A549 (cell line): ENCODE results near the gene GALR1. TPM values are rescaled to one million over a fixed set of nuclear protein-coding genes. Genes with fewer than 3 reads are reported as not detected.

ENCODE experiments used
- ATAC-seq, 2 experiments: fragments of 200-7000 bp in 1 of 2; fragments of >200 bp in 1 of 2; cut with Nextera tagmentation in 1 of 2; cut with Tn5 transposase in 1 of 2; 3 replicates each; pipeline versions ENCODE4 v1.8.0 to v1.9.1; 2018 to 2020; ENCODE audit warnings: mild to moderate bottlenecking in 1 of 2, moderate library complexity in 1 of 2
- CTCF ChIA-PET: fragments of 300-600 bp; sonication (Branson Sonifier 250); formaldehyde crosslinking; extraction: SDS; loops from one replicate; lab custom pipeline; 2021; ENCODE audit warnings: antibody characterized with exemption, inconsistent platforms; lab: Yijun Ruan, JAX
- POLR2A ChIA-PET: fragments of 350-600 bp; formaldehyde crosslinking; extraction: SDS; loops from one replicate; lab custom pipeline; 2021; ENCODE audit warnings: antibody characterized with exemption, inconsistent platforms; lab: Yijun Ruan, JAX
- DNase-seq, 2 experiments: peaks; one replicate each; pipeline versions ENCODE4 v3.0.0 to v3.0.0-alpha.2; 2011 to 2016; ENCODE audit warnings: low read depth in 1 of 2, low spot score in 1 of 2
- FAIRE-seq: peaks from 2 replicates; lab custom pipeline; 2011; peaks lifted over from hg19 to GRCh38; lab: Jason Lieb, UNC
- H3K27ac ChIP-seq, 2 experiments: fragments of >200 bp; sonication (Bioruptor Twin); formaldehyde crosslinking; 3 replicates each; pipeline ENCODE4 v1.5.1; 2016 to 2017
- H3K4me1 ChIP-seq: fragments of >200 bp; sonication (Bioruptor Twin); formaldehyde crosslinking; 3 replicates; pipeline ENCODE4 v1.6.1; 2016
- H3K4me2 ChIP-seq: fragments of >200 bp; sonication (Bioruptor Twin); formaldehyde crosslinking; 3 replicates; pipeline ENCODE4 v1.6.1; 2016
- H3K4me3 ChIP-seq: fragments of >200 bp; sonication (Bioruptor Twin); formaldehyde crosslinking; 3 replicates; pipeline ENCODE4 v1.5.1; 2016
- H3K9me3 ChIP-seq: fragments of >200 bp; sonication (Bioruptor Twin); formaldehyde crosslinking; 3 replicates; pipeline ENCODE4 v1.6.1; 2016
- BCL3 ChIP-seq: fragments of >200 bp; sonication (Bioruptor Twin); formaldehyde crosslinking; IDR thresholded peaks from 3 replicates; pipeline ENCODE4 v1.6.1; 2016
- CBX2 ChIP-seq: fragments of 200-600 bp; sonication (generic); IDR thresholded peaks from 2 replicates; pipeline ENCODE4 v1.6.1; 2016; ENCODE audit warnings: low read depth, mild to moderate bottlenecking, borderline replicate concordance
- E2F6 ChIP-seq: IDR thresholded peaks from 2 replicates; pipeline ENCODE4 v1.6.1; 2012; ENCODE audit warnings: low read depth, borderline replicate concordance
- EHF ChIP-seq: fragments of 250-450 bp; sonication (Bioruptor Pico); IDR thresholded peaks from 2 replicates; pipeline ENCODE4 v1.5.0; 2020; ENCODE audit warnings: mild to moderate bottlenecking
- FOSL2 ChIP-seq, 2 experiments: fragments of 450-650 bp in 1 of 2; fragments of >200 bp in 1 of 2; sonication (Bioruptor Twin) in 1 of 2; formaldehyde crosslinking; IDR thresholded peaks; 2 replicates each; pipeline versions ENCODE4 v1.5.0 to v1.6.1; 2016 to 2020; ENCODE audit warnings: mild to moderate bottlenecking in 1 of 2, moderate library complexity in 1 of 2
- HES2 ChIP-seq: fragments of >200 bp; sonication (Bioruptor Twin); formaldehyde crosslinking; IDR thresholded peaks from 2 replicates; pipeline ENCODE4 v1.6.1; 2016
- HMGXB4 ChIP-seq: fragments of 250-450 bp; sonication (Bioruptor Pico); IDR thresholded peaks from 2 replicates; pipeline ENCODE4 v1.5.0; 2021; ENCODE audit warnings: mild to moderate bottlenecking, moderate library complexity, borderline replicate concordance
- HOXA7 ChIP-seq: fragments of 250-450 bp; sonication (Bioruptor Pico); IDR thresholded peaks from 2 replicates; pipeline ENCODE4 v1.5.0; 2020; ENCODE audit warnings: mild to moderate bottlenecking, moderate library complexity
- HOXB5 ChIP-seq: fragments of 250-450 bp; sonication (Bioruptor Pico); IDR thresholded peaks from 2 replicates; pipeline ENCODE4 v1.5.0; 2020; ENCODE audit warnings: mild to moderate bottlenecking, moderate library complexity
- MAX ChIP-seq: IDR thresholded peaks from 2 replicates; pipeline ENCODE4 v1.6.1; 2012
- MYC ChIP-seq: IDR thresholded peaks from 2 replicates; pipeline ENCODE4 v1.6.1; 2012; ENCODE audit warnings: mild to moderate bottlenecking, inconsistent platforms, low read length, improper control_type of control experiment, borderline replicate concordance
- NPAS2 ChIP-seq: fragments of 250-450 bp; sonication (Bioruptor Pico); IDR thresholded peaks from 2 replicates; pipeline ENCODE4 v1.8.0; 2022; ENCODE audit warnings: mild to moderate bottlenecking, moderate library complexity, borderline replicate concordance
- PBX3 ChIP-seq: IDR thresholded peaks from 2 replicates; pipeline ENCODE4 v1.6.1; 2012
- RAD21 ChIP-seq, 2 experiments: fragments of >200 bp in 1 of 2; sonication (Bioruptor Twin) in 1 of 2; formaldehyde crosslinking in 1 of 2; IDR thresholded peaks in 1 of 2; conservative IDR thresholded peaks in 1 of 2; 2 replicates in 1 of 2; 3 replicates in 1 of 2; pipeline ENCODE4 v1.6.1; 2012 to 2018; ENCODE audit warnings: inconsistent platforms in 1 of 2
- RFX5 ChIP-seq: fragments of 450-650 bp; IDR thresholded peaks from 2 replicates; pipeline ENCODE4 v1.7.1; 2014; ENCODE audit warnings: antibody characterized with exemption, mild to moderate bottlenecking, moderate library complexity
- TFCP2L1 ChIP-seq: fragments of 250-450 bp; sonication (Bioruptor Pico); IDR thresholded peaks from 2 replicates; pipeline ENCODE4 v1.5.0; 2021; ENCODE audit warnings: mild to moderate bottlenecking
- TP53 ChIP-seq: fragments of 250-450 bp; sonication (Bioruptor Pico); IDR thresholded peaks from 2 replicates; pipeline ENCODE4 v1.5.0; 2021; ENCODE audit warnings: mild to moderate bottlenecking, moderate library complexity
- USF2 ChIP-seq: fragments of 450-650 bp; IDR thresholded peaks from 2 replicates; pipeline ENCODE4 v1.6.1; 2014; ENCODE audit warnings: antibody characterized with exemption
- ZC3H11A ChIP-seq: fragments of 450-650 bp; IDR thresholded peaks from 2 replicates; pipeline ENCODE4 v1.6.1; 2014; ENCODE audit warnings: antibody characterized with exemption, mild to moderate bottlenecking
- WGBS: methylation state at CpG from one replicate; pipeline ENCODE4 v1.1.6; 2017; ENCODE audit errors: missing lambda C conversion rate; 5-methylcytosine and 5-hydroxymethylcytosine counted together
- polyA plus RNA-seq, 4 experiments: library from polyadenylated mRNA; depleted of rRNA in 3 of 4; stranded (reverse); fragments of >200 nt; fragmentation: RNase III in 1 of 4; extraction: RNeasy Plus Mini Kit Qiagen cat#74134 plus additional on column Dnase treatment in 1 of 4; gene quantifications; 2 replicates in 3 of 4; 3 replicates in 1 of 4; pipeline ENCODE4 v1.2.3, GENCODE V29; 2011 to 2017

The GALR1 gene
- polyA plus RNA-seq, 2 of the 4 experiments (the other 2 are of a cell fraction): not detected

- H3K4me2 ChIP-seq: no peak overlapping the region
- TF ChIP-seq RAD21 (conservative IDR thresholded peaks at IDR 0.05 in 1 of 2, IDR thresholded peaks at IDR 0.05 in 1 of 2): no peak
- no peak for TF ChIP-seq EHF (CRISPR knock-in tag)
- no peak for TF ChIP-seq HOXB5 (CRISPR knock-in tag)
- no peak for TF ChIP-seq HOXA7 (CRISPR knock-in tag)
- no peak for TF ChIP-seq MYC
- no peak for TF ChIP-seq RFX5
- TF ChIP-seq E2F6: no peak
- no peak for TF ChIP-seq PBX3
- TF ChIP-seq BCL3: no peak
- TF ChIP-seq TP53: no peak
- DNase-seq (no peak), FAIRE-seq (no peak), ATAC-seq (no peak)
- ChIA-PET POLR2A (no interaction called here), CTCF (no interaction called here)
- 69% methylated on average over 17 of the region's 67 CpGs for WGBS
- H3K9me3 ChIP-seq: peaks cover 13% of the 10 kb centered on the region; the same call in 2 of the 3 replicates
- H3K4me3 ChIP-seq: no peak overlapping the region
- no peaks in the 10 kb centered on the region for H3K4me1 ChIP-seq
- no peak overlapping the region for H3K27ac ChIP-seq
Measured at GRCh38 chr18:77250926-77251729, 1.5 kb downstream of the GALR1 start.

- no peak for FAIRE-seq
- Histone ChIP-seq H3K27ac (no peak overlapping the region), H3K4me3 (no peak overlapping the region), H3K4me1 (no peaks in the 10 kb centered on the region), H3K4me2 (no peak overlapping the region), H3K9me3 (peaks cover 13% of the 10 kb centered on the region; the same call in 2 of the 3 replicates)
- CTCF ChIA-PET: no interaction called here
- DNase-seq: no peak
- WGBS: 67% methylated on average over 15 of the region's 20 CpGs
- no peak for ATAC-seq
- POLR2A ChIA-PET: no interaction called here
- TF ChIP-seq CBX2: no peak
- no peak for TF ChIP-seq HES2
Measured at GRCh38 chr18:77251730-77252050, 2.0 kb downstream of the GALR1 start.

- no peak for TF ChIP-seq TFCP2L1 (CRISPR knock-in tag)
- TF ChIP-seq MAX: no peak
- TF ChIP-seq USF2: no peak
- no peak for TF ChIP-seq HMGXB4
- TF ChIP-seq FOSL2 (IDR thresholded peaks at IDR 0.05): no peak
- no peak for TF ChIP-seq FOSL2 (CRISPR knock-in tag; IDR thresholded peaks at IDR 0.05)
- no peak for TF ChIP-seq NPAS2 (CRISPR knock-in tag)
- TF ChIP-seq PBX3: no peak
- TF ChIP-seq HES2: no peak
- no peak for TF ChIP-seq RAD21 (conservative IDR thresholded peaks at IDR 0.05 in 1 of 2, IDR thresholded peaks at IDR 0.05 in 1 of 2)
- TF ChIP-seq ZC3H11A: no peak
- WGBS: 41% methylated on average over 10 of the region's 10 CpGs
- no peak for DNase-seq
- POLR2A ChIA-PET: no interaction called here
- no peaks in the 10 kb centered on the region for H3K9me3 ChIP-seq
- CTCF ChIA-PET: no interaction called here
- FAIRE-seq: no peak
- no peak overlapping the region for H3K27ac ChIP-seq
- ATAC-seq: no peak
- H3K4me3 ChIP-seq: no peak overlapping the region
- H3K4me2 ChIP-seq: no peak overlapping the region
- no peaks in the 10 kb centered on the region for H3K4me1 ChIP-seq
Measured at GRCh38 chr18:77254711-77255405, 5.2 kb downstream of the GALR1 start.
